ENCODE measurements around the gene DIAPH3. TPM values are rescaled to one million over a fixed set of nuclear protein-coding genes. Genes with fewer than 3 reads are reported as not detected.

Gene DIAPH3
- total RNA-seq, 2 experiments from 2014 or later = 24.0 to 24.3 TPM

GRCh38 chr13:59960683-59961082 is 203.0 kb downstream of the DIAPH3 start:
- no peaks in the 10 kb centered on the region for H3K27me3 Mint-ChIP-seq (ENCODE audit: low read depth)
- CTCF ChIA-PET = no interaction called here
- peaks cover 8% of the 10 kb centered on the region for H3K9me3 Mint-ChIP-seq
- no peak overlapping the region for H3K4me3 Mint-ChIP-seq
- DNase-seq = no peak
- H3K27ac Mint-ChIP-seq = no peak overlapping the region
- intact Hi-C loops (cut with micrococcal nuclease) = no loop called here
- peaks cover 6% of the 10 kb centered on the region for H3K36me3 Mint-ChIP-seq (ENCODE audit: low read depth)
- no peaks in the 10 kb centered on the region for H3K4me1 Mint-ChIP-seq (ENCODE audit: low read depth)

DNA sequence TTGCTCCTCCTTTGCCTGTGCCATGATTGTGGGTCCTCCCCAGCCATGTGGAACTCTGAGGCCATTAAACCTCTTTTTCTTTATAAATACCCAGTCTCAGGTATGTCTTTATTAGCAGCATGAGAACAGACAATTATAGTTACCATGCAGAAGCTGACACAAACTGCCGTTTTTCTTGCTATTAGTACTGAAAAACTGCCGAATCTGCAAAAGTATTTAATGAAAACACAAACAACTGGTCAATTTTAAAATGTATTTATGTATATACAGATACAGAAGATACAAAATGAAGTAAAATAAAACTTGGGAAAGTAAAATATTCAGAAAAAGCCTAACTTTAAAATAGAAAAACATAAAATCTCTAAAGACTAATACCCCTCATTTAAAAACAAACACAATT is 206.3 kb downstream of the DIAPH3 start:
- H3K27ac Mint-ChIP-seq = no peak overlapping the region
- no peaks in the 10 kb centered on the region for H3K27me3 Mint-ChIP-seq (ENCODE audit: low read depth)
- no peak for DNase-seq
- H3K9me3 Mint-ChIP-seq = peaks cover 12% of the 10 kb centered on the region
- no peaks in the 10 kb centered on the region for H3K4me1 Mint-ChIP-seq (ENCODE audit: low read depth)
- CTCF ChIA-PET = no interaction called here
- H3K4me3 Mint-ChIP-seq = no peak overlapping the region
- intact Hi-C loops (cut with micrococcal nuclease) = no loop called here
- H3K36me3 Mint-ChIP-seq (ENCODE audit: low read depth) = peaks cover 10% of the 10 kb centered on the region

DNA sequence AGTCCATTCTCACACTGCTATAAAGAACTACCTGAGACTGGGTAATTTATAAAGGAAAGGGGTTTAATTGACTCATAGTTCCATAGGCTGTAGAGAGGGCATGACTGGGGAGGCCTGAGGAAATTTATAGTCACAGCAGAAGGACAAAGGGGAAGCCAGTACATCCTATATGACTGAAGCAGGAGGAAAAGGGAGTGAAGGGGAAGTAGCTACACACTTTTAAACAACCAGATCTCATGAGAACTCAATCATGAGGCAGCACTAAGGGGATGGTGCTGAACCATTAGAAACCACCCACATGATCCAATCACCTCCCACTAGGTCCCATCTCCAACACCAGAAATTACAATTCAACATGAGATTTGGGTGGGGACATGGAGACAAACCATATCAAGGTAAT is 209.1 kb downstream of the DIAPH3 start:
- intact Hi-C loops (cut with micrococcal nuclease) = no loop called here
- no peak overlapping the region for H3K4me3 Mint-ChIP-seq
- no peak for DNase-seq
- H3K36me3 Mint-ChIP-seq (ENCODE audit: low read depth) = peaks cover 10% of the 10 kb centered on the region
- no peaks in the 10 kb centered on the region for H3K27me3 Mint-ChIP-seq (ENCODE audit: low read depth)
- H3K27ac Mint-ChIP-seq = no peak overlapping the region
- CTCF ChIA-PET = no interaction called here
- no peaks in the 10 kb centered on the region for H3K4me1 Mint-ChIP-seq (ENCODE audit: low read depth)
- H3K9me3 Mint-ChIP-seq = peaks cover 12% of the 10 kb centered on the region

GRCh38 chr13:59951011-59951410 is 212.7 kb downstream of the DIAPH3 start:
- Mint-ChIP-seq H3K9me3 (peaks cover 6% of the 10 kb centered on the region), H3K27ac (no peak overlapping the region), H3K27me3 (ENCODE audit: low read depth) (peaks cover 2% of the 10 kb centered on the region), H3K4me1 (ENCODE audit: low read depth) (no peaks in the 10 kb centered on the region), H3K36me3 (ENCODE audit: low read depth) (peaks cover 6% of the 10 kb centered on the region), H3K4me3 (no peak overlapping the region)
- intact Hi-C loops (cut with micrococcal nuclease) = no loop called here
- CTCF ChIA-PET = no interaction called here
- DNase-seq = no peak

- Mint-ChIP-seq H3K4me1 (ENCODE audit: low read depth) (no peaks in the 10 kb centered on the region), H3K27me3 (ENCODE audit: low read depth) (peaks cover 2% of the 10 kb centered on the region), H3K9me3 (no peaks in the 10 kb centered on the region), H3K27ac (no peak overlapping the region), H3K4me3 (no peak overlapping the region), H3K36me3 (ENCODE audit: low read depth) (peaks cover under 1% of the 10 kb centered on the region)
- intact Hi-C loops (cut with micrococcal nuclease) = no loop called here
- DNase-seq = no peak
- CTCF ChIA-PET = no interaction called here
Observed at GRCh38 chr13:59950266-59950665, 213.5 kb downstream of the DIAPH3 start.

DNA sequence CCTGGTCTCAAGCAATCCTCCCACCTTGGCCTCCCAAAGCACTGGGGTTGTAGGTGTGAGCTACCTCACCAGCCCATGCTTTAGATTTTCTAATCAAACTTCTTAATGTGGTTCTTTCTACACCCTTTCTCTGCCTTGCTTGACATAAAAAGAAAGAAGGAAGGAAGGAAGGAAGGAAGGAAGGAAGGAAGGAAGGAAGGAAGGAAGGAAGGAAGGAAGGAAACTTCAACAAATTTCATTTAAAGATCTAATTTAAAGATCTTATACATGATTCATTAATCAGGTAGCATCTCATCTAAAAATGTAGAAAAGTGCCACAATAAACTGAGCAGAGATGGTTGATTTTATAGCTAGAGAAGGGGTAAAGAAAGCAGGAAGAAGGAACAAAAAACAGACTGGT is 215.0 kb downstream of the DIAPH3 start:
- H3K27me3 Mint-ChIP-seq (ENCODE audit: low read depth) = peaks cover 2% of the 10 kb centered on the region
- DNase-seq = no peak
- CTCF ChIA-PET = no interaction called here
- H3K36me3 Mint-ChIP-seq (ENCODE audit: low read depth) = no peaks in the 10 kb centered on the region
- H3K4me1 Mint-ChIP-seq (ENCODE audit: low read depth) = no peaks in the 10 kb centered on the region
- H3K27ac Mint-ChIP-seq = no peak overlapping the region
- no peaks in the 10 kb centered on the region for H3K9me3 Mint-ChIP-seq
- H3K4me3 Mint-ChIP-seq = no peak overlapping the region
- intact Hi-C loops (cut with micrococcal nuclease) = no loop called here

- intact Hi-C loops (cut with micrococcal nuclease) = no loop called here
- DNase-seq = no peak
- no peaks in the 10 kb centered on the region for H3K36me3 Mint-ChIP-seq (ENCODE audit: low read depth)
- CTCF ChIA-PET = no interaction called here
- no peaks in the 10 kb centered on the region for H3K4me1 Mint-ChIP-seq (ENCODE audit: low read depth)
- no peak overlapping the region for H3K27ac Mint-ChIP-seq
- no peaks in the 10 kb centered on the region for H3K9me3 Mint-ChIP-seq
- peaks cover 2% of the 10 kb centered on the region for H3K27me3 Mint-ChIP-seq (ENCODE audit: low read depth)
- H3K4me3 Mint-ChIP-seq = no peak overlapping the region
Observed at GRCh38 chr13:59946944-59947343, 216.8 kb downstream of the DIAPH3 start.

- DNase-seq = no peak
- Mint-ChIP-seq H3K36me3 (ENCODE audit: low read depth) (peaks cover 1% of the 10 kb centered on the region), H3K27ac (no peak overlapping the region), H3K9me3 (peaks cover 13% of the 10 kb centered on the region), H3K27me3 (ENCODE audit: low read depth) (no peaks in the 10 kb centered on the region), H3K4me1 (ENCODE audit: low read depth) (no peaks in the 10 kb centered on the region), H3K4me3 (no peak overlapping the region)
- CTCF ChIA-PET = no interaction called here
- intact Hi-C loops (cut with micrococcal nuclease) = no loop called here
Observed at GRCh38 chr13:59931621-59932020, 232.1 kb downstream of the DIAPH3 start.

DNA sequence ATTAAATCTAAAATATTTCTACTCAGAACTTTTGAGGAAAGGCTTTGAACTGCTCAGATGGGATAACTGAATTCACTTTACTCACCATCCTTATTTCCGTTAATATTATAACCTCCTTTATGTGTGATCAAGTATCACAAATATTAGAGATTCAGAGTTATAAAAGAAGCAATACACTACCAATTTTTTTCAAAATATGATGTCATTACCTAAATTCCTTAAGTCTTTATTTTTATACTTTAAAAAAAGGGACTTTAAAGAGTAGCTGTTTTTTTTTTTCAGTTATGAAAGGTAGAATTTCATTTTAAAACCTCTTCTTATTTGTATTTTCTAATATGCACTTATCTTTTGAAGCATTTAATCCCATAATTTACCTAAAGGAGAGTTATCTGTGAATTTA is 239.5 kb downstream of the DIAPH3 start:
- Mint-ChIP-seq H3K27me3 (ENCODE audit: low read depth) (no peaks in the 10 kb centered on the region), H3K4me3 (no peak overlapping the region), H3K4me1 (ENCODE audit: low read depth) (no peaks in the 10 kb centered on the region), H3K27ac (no peak overlapping the region), H3K9me3 (peaks cover 13% of the 10 kb centered on the region), H3K36me3 (ENCODE audit: low read depth) (peaks cover 1% of the 10 kb centered on the region)
- CTCF ChIA-PET = no interaction called here
- DNase-seq = no peak
- intact Hi-C loops (cut with micrococcal nuclease) = no loop called here

DNA sequence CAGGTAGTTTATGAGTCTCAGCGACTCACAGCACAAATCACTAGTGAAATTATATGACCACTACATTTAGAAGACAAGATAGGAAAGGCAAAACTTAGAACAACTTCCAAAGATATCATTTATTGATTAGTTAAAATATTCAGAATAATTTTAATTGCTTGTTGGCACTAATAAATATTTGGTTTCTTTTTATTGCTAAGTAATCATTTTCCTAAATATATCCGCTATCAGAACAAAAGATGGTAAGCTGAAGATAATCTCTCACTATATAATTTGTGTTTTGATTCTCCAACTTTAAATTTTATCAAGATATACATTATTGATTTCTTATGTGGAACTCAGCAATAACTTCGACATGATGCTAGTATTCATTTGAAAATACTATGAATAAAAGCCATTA is 248.5 kb downstream of the DIAPH3 start:
- Mint-ChIP-seq H3K27me3 (ENCODE audit: low read depth) (no peaks in the 10 kb centered on the region), H3K36me3 (ENCODE audit: low read depth) (no peaks in the 10 kb centered on the region), H3K9me3 (no peaks in the 10 kb centered on the region), H3K27ac (no peak overlapping the region), H3K4me1 (ENCODE audit: low read depth) (no peaks in the 10 kb centered on the region), H3K4me3 (no peak overlapping the region)
- CTCF ChIA-PET = no interaction called here
- no peak for DNase-seq
- intact Hi-C loops (cut with micrococcal nuclease) = no loop called here

GRCh38 chr13:59914556-59914955 is 249.2 kb downstream of the DIAPH3 start:
- peaks cover 2% of the 10 kb centered on the region for H3K27me3 Mint-ChIP-seq (ENCODE audit: low read depth)
- CTCF ChIA-PET = interaction anchor here (0.7 kb wide), 1 partner anchor 11 kb away, joined by 3 read pairs; no protein-coding TSS in a partner anchor
- no peak for DNase-seq

DNA sequence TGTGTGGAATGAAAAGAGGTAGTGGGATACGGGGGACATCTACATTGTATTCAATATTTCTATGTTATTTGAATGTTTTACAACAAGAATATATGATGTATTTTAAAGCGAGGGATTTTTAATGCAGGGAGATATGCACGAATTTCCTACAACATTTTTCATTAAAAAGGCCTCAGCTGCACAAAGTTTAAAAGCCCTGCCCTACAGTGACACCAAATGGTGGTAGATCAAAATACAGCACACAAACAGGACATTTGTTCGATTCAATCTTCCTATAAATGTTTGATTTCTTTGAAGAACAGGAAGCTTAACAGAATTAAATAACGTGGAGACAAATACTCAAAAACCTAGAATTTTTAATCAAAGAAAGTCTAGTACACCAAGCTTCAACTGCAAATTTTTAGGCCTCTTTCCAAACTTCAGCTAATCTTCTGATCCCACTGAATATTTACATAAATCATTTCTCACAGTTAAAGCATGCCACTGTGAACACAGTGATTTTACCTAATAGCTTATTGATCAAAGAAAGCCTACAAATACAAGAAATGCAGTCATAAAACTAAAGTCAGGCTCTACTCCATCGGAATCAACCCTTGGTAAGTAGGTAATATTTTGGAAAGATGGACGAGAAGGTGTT is 257.2 kb downstream of the DIAPH3 start:
- H3K27me3 Mint-ChIP-seq (ENCODE audit: low read depth) = peaks cover 2% of the 10 kb centered on the region
- intact Hi-C loops (cut with micrococcal nuclease) = loop anchor here (2.0 to 10.0 kb wide), 2 partner anchors 226 to 512 kb away; no protein-coding TSS in a partner anchor
- H3K4me1 Mint-ChIP-seq (ENCODE audit: low read depth) = no peaks in the 10 kb centered on the region
- H3K4me3 Mint-ChIP-seq = no peak overlapping the region
- no peaks in the 10 kb centered on the region for H3K36me3 Mint-ChIP-seq (ENCODE audit: low read depth)
- DNase-seq = no peak
- CTCF ChIA-PET = interaction anchor here (0.6 kb wide), 2 partner anchors 64 to 275 kb away, joined by 3 read pairs; no protein-coding TSS in a partner anchor
- H3K27ac Mint-ChIP-seq = no peak overlapping the region
- H3K9me3 Mint-ChIP-seq = no peaks in the 10 kb centered on the region

More at GRCh38 chr13:59914556-59914955, 249.2 kb downstream of the DIAPH3 start:
- Mint-ChIP-seq H3K9me3 (no peaks in the 10 kb centered on the region), H3K27ac (no peak overlapping the region), H3K4me1 (ENCODE audit: low read depth) (no peaks in the 10 kb centered on the region), H3K36me3 (ENCODE audit: low read depth) (no peaks in the 10 kb centered on the region), H3K4me3 (no peak overlapping the region)
- intact Hi-C loops (cut with micrococcal nuclease) = no loop called here

GRCh38 chr13:59901191-59901590 is 262.5 kb downstream of the DIAPH3 start:
- H3K36me3 Mint-ChIP-seq (ENCODE audit: low read depth) = no peaks in the 10 kb centered on the region
- no peak overlapping the region for H3K27ac Mint-ChIP-seq
- H3K4me1 Mint-ChIP-seq (ENCODE audit: low read depth) = no peaks in the 10 kb centered on the region
- no peak for DNase-seq
- CTCF ChIA-PET = no interaction called here
- no peak overlapping the region for H3K4me3 Mint-ChIP-seq
- intact Hi-C loops (cut with micrococcal nuclease) = loop anchor here (10.0 kb wide), 1 partner anchor 506 kb away; no protein-coding TSS in a partner anchor
- H3K9me3 Mint-ChIP-seq = no peaks in the 10 kb centered on the region
- no peaks in the 10 kb centered on the region for H3K27me3 Mint-ChIP-seq (ENCODE audit: low read depth)
